Prostate gland (tissue), 2 donors: Measurements from ENCODE around the gene TIMM22. TPM values are rescaled to one million over a fixed set of nuclear protein-coding genes. Genes with fewer than 3 reads are reported as not detected.

Experiments used
- DNase-seq: peaks from one replicate; pipeline ENCODE4 v3.0.0-alpha.2; 2019; ENCODE audit warnings: low spot score
- H3K27ac ChIP-seq, 2 donors: fragments of 200-600 bp; sonication (generic); 2 replicates each; pipeline ENCODE4 v1.5.1; 2017 to 2019
- H3K27me3 ChIP-seq: fragments of 200-600 bp; sonication (generic); replicated peaks from 2 replicates; pipeline ENCODE4 v1.5.1; 2019; ENCODE audit not compliant: insufficient read depth
- H3K36me3 ChIP-seq, 2 donors: fragments of 200-600 bp; sonication (generic); 1 replicate in 1 of 2; 2 replicates in 1 of 2; pipeline versions ENCODE4 v1.5.1 to v1.8.1; 2017 to 2019
- H3K4me1 ChIP-seq: fragments of 200-600 bp; sonication (generic); replicated peaks from 2 replicates; pipeline ENCODE4 v1.5.1; 2019
- H3K4me3 ChIP-seq, 2 donors: fragments of 200-600 bp; sonication (generic); 2 replicates each; pipeline ENCODE4 v1.5.1; 2017 to 2019
- H3K9me3 ChIP-seq: fragments of 200-600 bp; sonication (generic); 2 replicates; pipeline ENCODE4 v1.5.1; 2017
- CTCF ChIP-seq, 4 experiments: fragments of 200-600 bp in 2 of 4; fragments of 450-650 bp in 2 of 4; sonication (generic) in 2 of 4; IDR thresholded peaks; 1 replicate in 3 of 4; 2 replicates in 1 of 4; pipeline ENCODE4 v1.5.1; 2016 to 2019; ENCODE audit warnings: antibody characterized with exemption in 4 of 4, mild to moderate bottlenecking in 2 of 4, moderate library complexity in 2 of 4
- POLR2A ChIP-seq: fragments of 450-650 bp; IDR thresholded peaks from one replicate; pipeline ENCODE4 v1.6.1; 2016; ENCODE audit warnings: antibody characterized with exemption, mild to moderate bottlenecking
- POLR2AphosphoS5 ChIP-seq: sonication (generic); formaldehyde crosslinking; IDR thresholded peaks from one replicate; pipeline ENCODE4 v1.6.1; 2017; ENCODE audit warnings: antibody characterized with exemption
- WGBS: methylation state at CpG from one replicate; pipeline ENCODE4 v1.1.5; 2018; 5-methylcytosine and 5-hydroxymethylcytosine counted together
- intact Hi-C: fragments of 100-400 bp; cut with DNase I; formaldehyde crosslinking; loops from one replicate; pipeline ENCODE4 v1.14.2; 2022
- total RNA-seq, 2 donors: library from RNA; depleted of rRNA; stranded (reverse); fragments of >200 nt; gene quantifications; one replicate each; pipeline ENCODE4 v1.1.0, GENCODE V29; 2016

The TIMM22 gene
- total RNA-seq, 2 donors from 2014 or later = 15.1 to 20.3 TPM

DNA sequence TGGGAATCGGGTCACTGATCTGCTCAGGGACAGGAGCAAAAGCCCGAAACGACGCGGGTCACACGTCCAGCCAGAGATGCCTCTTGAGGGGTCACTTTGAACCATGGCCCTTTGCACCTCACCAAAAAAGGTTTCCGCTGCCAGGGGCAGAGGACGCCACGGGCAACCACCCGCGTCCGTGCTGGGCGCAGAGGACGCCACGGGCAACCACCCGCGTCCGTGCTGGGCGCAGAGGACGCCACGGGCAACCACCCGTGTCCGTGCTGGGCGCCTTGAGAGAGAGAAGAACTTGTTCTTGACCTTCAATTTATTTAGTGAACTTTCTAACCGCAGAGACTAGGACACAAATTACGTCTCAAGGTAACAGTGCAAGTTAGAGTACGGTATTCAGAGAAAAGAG lies 35.5 kb downstream of the TIMM22 start:
- Histone ChIP-seq H3K4me3 (no peak overlapping the region), H3K27me3 (no peaks in the 10 kb centered on the region), H3K36me3 (no peaks in the 10 kb centered on the region), H3K9me3 (no peaks in the 10 kb centered on the region), H3K4me1 (peaks cover 14% of the 10 kb centered on the region), H3K27ac (peak overlapping the region in 1 of 2 donors; percentile 13)
- WGBS = 76% methylated on average over 27 of the region's 27 CpGs
- TF ChIP-seq POLR2A (no peak), POLR2AphosphoS5 (no peak), CTCF (IDR thresholded peaks at IDR 0.05) (no peak)
- intact Hi-C loops = no loop called here
- no peak for DNase-seq

- WGBS = 66% methylated on average over 11 of the region's 11 CpGs
- no peaks in the 10 kb centered on the region for H3K27me3 ChIP-seq
Observed at GRCh38 chr17:1033503-1033902, 36.6 kb downstream of the TIMM22 start.

DNA sequence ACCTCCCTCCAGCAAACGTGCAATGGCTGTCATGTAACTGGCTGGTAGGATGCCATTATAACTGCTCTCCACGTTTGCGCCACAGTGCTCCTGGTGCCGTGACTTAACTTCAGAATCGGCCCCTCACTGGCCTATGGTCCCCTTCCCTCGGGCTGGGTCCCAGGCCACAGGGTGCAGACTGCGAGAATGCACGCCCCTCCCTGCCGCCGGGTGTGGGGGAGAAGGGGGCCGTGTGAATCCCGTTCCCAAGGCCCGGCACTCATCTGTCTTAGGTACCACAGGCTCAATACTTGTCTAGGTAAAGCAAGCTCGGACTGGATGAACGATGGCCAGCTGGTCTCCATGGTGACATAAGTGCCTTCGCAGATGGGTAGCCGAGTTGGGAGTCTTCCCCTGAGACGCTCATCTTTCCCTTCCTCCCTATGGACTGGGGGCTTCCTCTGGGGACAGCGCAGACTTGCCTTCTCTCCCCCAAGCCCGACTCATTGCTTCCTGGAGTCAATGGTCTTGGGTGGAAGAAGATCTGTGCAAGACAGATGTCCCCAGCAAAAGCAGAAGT lies 37.8 kb downstream of the TIMM22 start:
- Histone ChIP-seq H3K36me3 (no peaks in the 10 kb centered on the region), H3K27ac (no peak overlapping the region), H3K4me1 (peaks cover 16% of the 10 kb centered on the region), H3K9me3 (no peaks in the 10 kb centered on the region), H3K27me3 (no peaks in the 10 kb centered on the region), H3K4me3 (no peak overlapping the region)
- 85% methylated on average over 20 of the region's 20 CpGs for WGBS
- no peak for DNase-seq
- TF ChIP-seq CTCF (IDR thresholded peaks at IDR 0.05) = no peak
- intact Hi-C loops = no loop called here

More at GRCh38 chr17:1033503-1033902, 36.6 kb downstream of the TIMM22 start:
- Histone ChIP-seq H3K9me3 (no peaks in the 10 kb centered on the region), H3K4me1 (peaks cover 14% of the 10 kb centered on the region), H3K27ac (no peak overlapping the region), H3K4me3 (no peak overlapping the region), H3K36me3 (no peaks in the 10 kb centered on the region)
- no peak for DNase-seq
- intact Hi-C loops = no loop called here
- no peak for TF ChIP-seq POLR2A
- TF ChIP-seq CTCF (IDR thresholded peaks at IDR 0.05) = no peak
- no peak for TF ChIP-seq POLR2AphosphoS5

DNA sequence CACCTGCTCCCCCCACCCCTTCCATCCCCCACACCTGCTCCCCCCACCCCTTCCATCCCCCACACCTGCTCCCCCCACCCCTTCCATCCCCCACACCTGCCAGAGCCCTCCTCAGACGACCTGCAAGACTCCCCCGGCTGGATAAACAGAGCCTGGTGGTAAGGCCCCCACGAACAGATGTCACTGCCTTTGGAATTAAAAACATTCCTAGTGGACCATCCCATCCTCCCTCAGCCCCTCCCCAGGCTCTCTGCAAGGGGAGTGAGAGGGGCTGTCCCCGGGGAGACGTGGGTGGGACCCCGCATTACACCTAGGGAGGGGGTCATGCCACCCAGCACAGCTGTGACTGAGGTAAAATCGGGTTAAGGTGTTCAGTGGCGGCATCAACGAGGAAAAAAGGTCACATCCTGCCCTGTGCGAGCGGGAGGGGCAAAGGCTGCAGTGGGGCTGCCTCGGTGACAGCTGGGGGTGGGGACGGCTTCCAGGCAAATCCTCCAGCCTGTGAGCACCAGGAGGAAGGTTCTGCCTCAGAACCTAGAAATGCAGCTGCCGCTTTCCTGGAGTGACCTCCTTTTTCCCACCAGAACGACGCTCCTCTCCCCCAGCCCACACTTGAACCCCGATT lies 38.7 kb downstream of the TIMM22 start:
- H3K4me3 ChIP-seq = no peak overlapping the region
- WGBS = 55% methylated on average over 15 of the region's 17 CpGs
- intact Hi-C loops = no loop called here
- DNase-seq = no peak
- peaks cover 9% of the 10 kb centered on the region for H3K4me1 ChIP-seq
- H3K27me3 ChIP-seq = no peaks in the 10 kb centered on the region
- no peaks in the 10 kb centered on the region for H3K9me3 ChIP-seq
- H3K36me3 ChIP-seq = no peaks in the 10 kb centered on the region
- H3K27ac ChIP-seq = no peak overlapping the region
- no peak for TF ChIP-seq POLR2AphosphoS5
- TF ChIP-seq POLR2A = no peak
- no peak for TF ChIP-seq CTCF (IDR thresholded peaks at IDR 0.05)

- 85% methylated on average over 24 of the region's 24 CpGs for WGBS
- intact Hi-C loops = no loop called here
- TF ChIP-seq POLR2AphosphoS5 = no peak
- Histone ChIP-seq H3K4me1 (peaks cover 4% of the 10 kb centered on the region), H3K27ac (no peak overlapping the region), H3K27me3 (no peaks in the 10 kb centered on the region), H3K36me3 (no peaks in the 10 kb centered on the region), H3K9me3 (no peaks in the 10 kb centered on the region), H3K4me3 (no peak overlapping the region)
- DNase-seq = no peak
Observed at GRCh38 chr17:1036171-1036844, 39.4 kb downstream of the TIMM22 start.
